Measurements from ENCODE around the gene GNAI3.

GNAI3 gene

DNA sequence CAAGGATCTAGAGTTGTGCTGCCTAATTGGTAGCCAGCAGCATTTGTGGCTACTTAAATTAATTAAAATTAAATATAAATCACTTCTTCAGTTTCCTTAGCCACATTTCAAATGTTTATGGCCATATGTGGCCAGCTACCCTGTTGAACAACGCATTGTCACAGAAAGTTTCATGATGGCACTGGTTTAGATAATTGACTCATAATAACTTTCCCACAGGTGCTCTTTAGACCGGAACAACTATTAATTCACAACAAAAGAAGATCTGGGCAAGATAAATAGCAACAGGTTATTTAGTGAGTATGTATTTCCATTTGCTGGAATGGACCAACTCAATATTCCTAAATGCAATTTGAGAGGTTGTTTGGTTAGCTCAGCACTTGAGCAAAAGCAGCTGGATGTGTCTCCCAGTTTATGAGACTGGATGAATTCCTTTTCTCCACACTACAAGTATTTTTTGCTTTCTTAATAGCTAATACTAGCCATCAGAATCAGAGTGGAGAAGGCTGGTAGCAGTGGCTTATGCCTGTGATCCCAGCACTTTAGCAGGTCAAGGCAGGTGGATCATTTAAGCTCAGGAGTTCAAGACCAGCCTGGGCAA, 35.2 kb upstream of the GNAI3 start:
- no peaks in the 10 kb centered on the region for H3K9me3 Mint-ChIP-seq
- ATAC-seq (replicated peaks) (peak in 1 of 2 donors; percentile 32), DNase-seq (no peak)
- H3K36me3 Mint-ChIP-seq = no peaks in the 10 kb centered on the region
- H3K27ac Mint-ChIP-seq = no peak overlapping the region
- H3K27me3 Mint-ChIP-seq = peaks cover 27 to 43% of the 10 kb centered on the region in 2 donors
- peaks cover 14 to 19% of the 10 kb centered on the region in 2 donors for H3K4me1 Mint-ChIP-seq
- H3K4me3 Mint-ChIP-seq = no peak overlapping the region

DNA sequence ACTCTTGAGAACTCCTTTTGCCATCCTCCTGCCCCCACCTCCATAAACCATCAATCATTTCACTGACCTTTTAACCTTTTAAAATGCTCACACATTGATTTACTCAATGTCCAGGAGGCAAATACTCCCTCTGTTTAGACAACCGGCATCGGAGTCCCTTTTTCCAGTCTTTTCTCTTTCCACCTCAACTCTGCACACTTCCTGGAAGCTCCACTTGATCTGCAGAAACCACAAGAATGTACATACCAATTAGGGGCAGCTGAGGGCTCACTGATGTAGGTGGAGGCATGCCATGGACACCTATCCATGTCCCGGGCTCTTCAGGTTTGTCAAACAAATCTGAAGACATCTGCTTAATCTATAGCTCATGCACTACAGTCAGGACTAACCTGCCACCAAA, 33.6 kb upstream of the GNAI3 start:
- DNase-seq = no peak
- no peaks in the 10 kb centered on the region for H3K36me3 Mint-ChIP-seq
- no peaks in the 10 kb centered on the region for H3K9me3 Mint-ChIP-seq
- no peak for ATAC-seq (replicated peaks)
- H3K27ac Mint-ChIP-seq = no peak overlapping the region
- peaks cover 20 to 33% of the 10 kb centered on the region in 2 donors for H3K27me3 Mint-ChIP-seq
- H3K4me1 Mint-ChIP-seq = peaks cover 4 to 7% of the 10 kb centered on the region in 2 donors
- no peak overlapping the region for H3K4me3 Mint-ChIP-seq

DNA sequence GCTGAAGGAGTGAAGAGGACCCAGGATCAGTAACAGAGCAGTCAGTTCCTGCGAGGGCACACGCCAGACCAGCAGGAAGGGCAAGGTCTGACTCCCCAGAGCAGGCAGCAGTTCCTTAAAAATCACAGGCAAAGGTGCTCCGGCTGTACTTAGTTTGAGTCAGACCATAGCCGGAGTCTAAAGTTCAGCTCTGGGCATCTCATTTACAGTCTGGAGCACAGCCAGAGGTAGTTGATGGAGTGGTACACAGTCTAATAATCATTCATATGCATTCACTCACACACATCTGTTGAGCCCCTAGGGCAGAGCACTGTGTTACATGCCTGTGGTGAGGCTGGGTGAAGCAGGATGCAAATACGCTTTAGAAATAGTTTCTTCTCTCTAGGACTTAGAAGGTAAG, 31.5 kb upstream of the GNAI3 start:
- Mint-ChIP-seq H3K27me3 (peaks cover 19 to 24% of the 10 kb centered on the region in 2 donors), H3K4me1 (no peaks in the 10 kb centered on the region), H3K36me3 (no peaks in the 10 kb centered on the region), H3K27ac (no peak overlapping the region), H3K4me3 (no peak overlapping the region), H3K9me3 (no peaks in the 10 kb centered on the region)
- DNase-seq = no peak
- no peak for ATAC-seq (replicated peaks)

DNA sequence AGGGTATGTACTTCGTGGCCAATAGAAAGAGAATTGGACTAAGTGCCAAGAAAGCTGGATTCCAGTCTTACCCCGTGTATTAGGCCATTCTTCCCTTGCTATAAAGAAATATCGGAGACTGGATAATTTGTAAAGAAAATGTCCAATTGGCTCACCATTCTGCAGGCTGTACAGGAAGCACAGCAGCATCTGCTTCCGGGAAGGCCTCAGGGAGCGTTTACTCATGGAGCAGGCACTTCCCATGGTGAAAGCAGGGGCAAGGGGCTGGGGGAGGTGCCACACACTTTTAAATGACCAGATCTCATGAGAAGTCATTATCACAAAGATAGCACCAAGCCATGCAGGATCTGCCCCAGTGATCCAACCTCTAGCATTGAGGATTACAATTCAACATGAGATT, 31.1 kb upstream of the GNAI3 start:
- Mint-ChIP-seq H3K9me3 (no peaks in the 10 kb centered on the region), H3K4me3 (no peak overlapping the region), H3K36me3 (no peaks in the 10 kb centered on the region), H3K27me3 (peaks cover 23 to 24% of the 10 kb centered on the region in 2 donors), H3K27ac (no peak overlapping the region), H3K4me1 (no peaks in the 10 kb centered on the region)
- ATAC-seq (replicated peaks) (no peak), DNase-seq (no peak)

DNA sequence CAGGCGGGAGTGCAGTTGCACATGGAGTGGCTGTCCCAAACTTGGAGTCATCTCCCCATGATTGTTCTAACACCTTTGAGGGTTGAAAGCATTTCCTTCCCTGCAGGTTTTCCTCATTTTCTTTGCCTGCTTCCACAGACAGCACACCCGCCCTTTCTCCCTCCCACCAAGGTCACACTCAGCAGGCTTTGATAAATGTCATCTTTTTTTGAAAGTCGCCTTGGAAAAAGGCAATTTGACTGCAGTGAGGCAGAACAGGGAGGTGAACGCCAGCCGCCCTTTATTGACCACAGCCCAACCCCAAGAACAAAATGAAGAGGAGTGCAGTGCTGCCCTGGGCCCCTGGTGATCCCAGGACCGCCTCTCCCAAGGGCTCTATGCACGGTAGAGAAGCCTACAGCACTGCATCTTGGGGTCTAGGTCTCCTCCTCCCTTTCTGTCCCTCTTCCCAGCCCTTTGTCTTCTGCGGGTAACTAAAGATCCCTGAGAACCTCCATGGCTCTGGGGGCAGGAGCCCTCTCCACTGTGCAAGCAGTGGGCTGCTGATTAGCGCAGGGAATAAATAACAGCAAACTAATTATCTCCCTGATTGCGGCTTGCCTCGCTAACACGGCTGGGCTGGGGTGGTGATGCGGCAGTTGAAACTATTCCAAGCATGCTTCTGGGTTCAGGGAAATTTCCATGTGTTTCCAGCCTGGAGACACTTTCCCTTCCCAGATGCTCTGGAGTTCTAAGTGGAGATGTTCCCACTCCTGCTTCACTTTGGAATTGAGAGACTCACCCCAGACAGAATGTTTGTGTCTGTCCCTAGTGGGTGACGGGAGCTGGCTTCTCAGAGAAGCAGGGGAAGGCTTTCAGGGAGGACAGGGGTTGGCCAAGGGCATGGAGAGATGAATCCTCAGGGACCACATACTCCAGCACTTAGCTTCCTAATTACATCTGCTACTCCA, 27.1 kb upstream of the GNAI3 start:
- no peaks in the 10 kb centered on the region for H3K36me3 Mint-ChIP-seq
- ATAC-seq (replicated peaks) = no peak
- H3K4me3 Mint-ChIP-seq = no peak overlapping the region
- DNase-seq = no peak
- no peak overlapping the region for H3K27ac Mint-ChIP-seq
- H3K27me3 Mint-ChIP-seq = peaks cover 22 to 28% of the 10 kb centered on the region in 2 donors
- H3K9me3 Mint-ChIP-seq = no peaks in the 10 kb centered on the region
- H3K4me1 Mint-ChIP-seq = no peaks in the 10 kb centered on the region

DNA sequence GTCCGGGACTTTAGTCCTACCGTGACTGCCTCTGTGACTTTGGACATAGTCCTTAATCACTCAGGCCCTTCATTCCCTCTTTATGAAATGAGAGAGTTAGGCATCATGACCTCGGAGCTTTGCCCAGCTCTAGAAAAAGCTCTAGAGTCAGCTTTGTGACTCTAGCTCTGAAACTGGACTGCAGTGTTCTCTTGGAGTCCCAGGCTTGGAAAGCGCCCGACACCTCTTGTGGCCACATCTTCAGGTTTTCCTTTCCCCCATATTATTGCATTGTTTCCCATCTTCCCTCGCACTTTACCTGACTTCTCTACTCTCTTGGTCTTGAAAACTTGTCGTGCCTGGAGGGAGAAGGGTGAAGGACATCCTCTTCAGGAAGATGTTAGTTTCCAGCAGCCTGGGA, 26.4 kb upstream of the GNAI3 start:
- H3K4me1 Mint-ChIP-seq = peaks cover under 1% of the 10 kb centered on the region in 2 donors
- no peaks in the 10 kb centered on the region for H3K36me3 Mint-ChIP-seq
- DNase-seq = no peak
- H3K4me3 Mint-ChIP-seq = no peak overlapping the region
- no peaks in the 10 kb centered on the region for H3K9me3 Mint-ChIP-seq
- H3K27ac Mint-ChIP-seq = no peak overlapping the region
- peaks cover 22 to 23% of the 10 kb centered on the region in 2 donors for H3K27me3 Mint-ChIP-seq
- ATAC-seq (replicated peaks) = no peak

DNA sequence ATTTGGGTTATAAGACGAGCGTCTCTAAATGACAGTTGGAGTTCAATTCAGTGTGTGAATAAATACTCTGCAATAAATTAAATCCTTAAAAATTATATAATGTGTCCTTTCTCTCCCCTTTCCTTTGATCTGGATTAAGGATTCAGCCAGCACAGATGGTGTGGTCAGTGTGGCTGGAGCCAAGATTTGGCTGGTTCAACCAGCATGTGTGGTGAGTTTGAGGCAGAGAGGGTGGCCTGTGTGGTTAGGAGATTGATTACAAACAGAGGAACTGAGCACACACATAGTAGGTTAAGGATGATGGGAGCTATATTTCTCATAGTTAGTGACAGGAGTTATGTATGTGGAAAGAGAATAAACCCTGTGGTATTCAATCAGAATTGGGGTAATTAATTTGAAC, 24.7 kb upstream of the GNAI3 start:
- Mint-ChIP-seq H3K4me3 (no peak overlapping the region), H3K27me3 (peaks cover 22 to 36% of the 10 kb centered on the region in 2 donors), H3K36me3 (no peaks in the 10 kb centered on the region), H3K9me3 (no peaks in the 10 kb centered on the region), H3K4me1 (peaks cover 9 to 13% of the 10 kb centered on the region in 2 donors), H3K27ac (no peak overlapping the region)
- ATAC-seq (replicated peaks) (no peak), DNase-seq (no peak)

DNA sequence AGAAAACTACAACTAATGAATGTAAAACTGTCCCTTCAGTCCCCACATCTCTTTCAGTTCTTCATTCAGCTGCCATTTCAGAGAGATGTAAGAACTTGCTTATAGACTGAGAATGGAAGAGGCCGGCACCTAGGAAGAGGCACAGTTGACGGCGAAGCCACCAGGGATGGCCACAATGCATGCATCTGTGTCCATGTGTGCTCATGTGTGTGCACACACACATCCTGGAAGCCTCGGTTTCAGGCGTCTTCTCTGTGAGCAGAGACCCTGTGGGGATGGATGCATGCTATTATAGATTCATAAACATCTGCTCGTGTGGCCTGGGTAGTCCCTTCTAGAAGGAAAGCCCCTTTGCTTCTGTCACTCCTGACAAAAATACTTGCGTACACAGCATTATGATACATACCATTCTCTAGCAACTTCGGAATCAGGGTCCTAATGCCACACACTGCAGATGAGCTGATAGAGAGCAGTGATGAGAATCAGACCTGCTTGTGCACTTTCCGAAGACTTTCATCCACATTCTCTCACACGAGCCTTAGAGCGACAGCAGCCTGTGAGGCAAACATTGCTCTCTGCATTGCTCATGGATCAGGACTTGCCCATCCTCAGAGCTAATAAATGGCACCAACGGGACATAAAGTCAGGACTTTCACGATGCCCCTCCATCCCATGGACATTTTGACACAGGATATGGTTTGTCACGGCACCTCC, 21.2 kb upstream of the GNAI3 start:
- Mint-ChIP-seq H3K4me3 (peak overlapping the region; percentile 40 to 46), H3K27ac (peak overlapping the region; percentile 48), H3K9me3 (no peaks in the 10 kb centered on the region), H3K4me1 (peaks cover 10 to 17% of the 10 kb centered on the region in 2 donors), H3K36me3 (no peaks in the 10 kb centered on the region), H3K27me3 (peaks cover 6 to 24% of the 10 kb centered on the region in 2 donors)
- ATAC-seq (replicated peaks) (peak; percentile 74 to 84), DNase-seq (no peak)

DNA sequence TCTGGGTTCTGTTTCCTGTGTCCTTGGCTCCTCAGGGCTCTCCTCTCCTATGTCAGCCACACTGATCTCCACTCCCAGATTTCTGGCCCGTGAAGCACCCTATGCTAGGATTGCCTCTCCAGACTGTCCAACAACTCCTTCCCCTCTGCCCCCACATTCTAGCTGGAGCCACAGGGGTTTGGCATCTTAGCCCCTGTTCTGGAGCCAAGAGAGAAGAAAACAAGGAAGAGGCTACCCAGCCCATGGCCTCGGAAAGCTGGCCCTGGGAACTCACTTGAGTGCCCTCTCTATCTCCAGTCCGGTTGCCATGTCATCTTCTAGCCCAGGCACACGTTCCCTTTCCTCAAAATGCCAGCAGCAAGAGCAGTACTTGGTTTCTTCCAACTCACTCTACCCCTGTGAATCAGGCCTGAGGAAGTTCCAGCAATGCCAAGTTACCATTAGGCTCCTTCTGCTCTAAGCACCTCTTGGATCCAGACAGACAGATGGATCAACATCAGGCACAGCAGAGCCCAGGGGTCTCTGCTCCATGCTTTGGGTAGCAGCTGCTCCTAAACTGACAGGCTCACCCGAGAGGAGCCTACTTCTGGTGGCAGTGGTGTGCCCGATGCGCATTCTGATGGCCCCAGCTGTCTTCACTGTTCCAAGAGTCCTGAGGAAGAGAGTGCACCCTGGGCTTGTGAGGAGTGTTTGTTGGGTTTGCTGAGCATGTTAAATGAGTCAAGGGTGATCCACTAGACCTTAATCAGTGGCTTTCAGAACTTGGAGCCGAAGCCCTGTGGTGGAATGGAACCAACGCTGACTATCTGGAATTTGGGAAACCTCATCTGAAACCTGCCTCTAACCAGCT, 20.3 kb upstream of the GNAI3 start:
- DNase-seq = no peak
- Mint-ChIP-seq H3K4me3 (no peak overlapping the region), H3K9me3 (no peaks in the 10 kb centered on the region), H3K4me1 (peaks cover 16 to 24% of the 10 kb centered on the region in 2 donors), H3K27me3 (peaks cover 1 to 16% of the 10 kb centered on the region in 2 donors), H3K27ac (peak overlapping the region; percentile 48), H3K36me3 (no peaks in the 10 kb centered on the region)
- ATAC-seq (replicated peaks) = no peak

DNA sequence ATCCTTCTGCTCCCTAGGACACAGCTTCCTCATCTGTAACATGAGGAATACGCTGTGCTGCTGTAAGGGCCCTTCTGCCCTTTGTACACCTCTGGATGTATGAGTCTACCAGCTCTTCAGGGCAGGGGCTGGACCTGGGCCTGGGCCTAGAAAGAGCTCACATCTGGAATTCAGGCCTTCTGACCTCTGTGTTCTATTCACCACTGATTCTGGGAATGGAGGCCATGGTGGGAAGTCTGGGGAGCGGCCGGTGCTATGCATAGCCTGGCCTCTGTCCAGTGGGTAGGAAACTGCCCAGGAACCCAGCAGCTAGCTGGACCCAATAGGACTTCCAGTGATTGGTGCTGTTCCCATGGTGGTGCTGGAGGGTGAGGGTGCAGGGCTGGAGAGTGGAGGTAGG, 19.7 kb upstream of the GNAI3 start:
- no peak overlapping the region for H3K4me3 Mint-ChIP-seq
- no peaks in the 10 kb centered on the region for H3K36me3 Mint-ChIP-seq
- no peaks in the 10 kb centered on the region for H3K9me3 Mint-ChIP-seq
- DNase-seq (no peak), ATAC-seq (replicated peaks) (no peak)
- peaks cover 18 to 24% of the 10 kb centered on the region in 2 donors for H3K4me1 Mint-ChIP-seq
- peaks cover 0 to 16% of the 10 kb centered on the region in 2 donors for H3K27me3 Mint-ChIP-seq
- peak overlapping the region; percentile 84 for H3K27ac Mint-ChIP-seq

DNA sequence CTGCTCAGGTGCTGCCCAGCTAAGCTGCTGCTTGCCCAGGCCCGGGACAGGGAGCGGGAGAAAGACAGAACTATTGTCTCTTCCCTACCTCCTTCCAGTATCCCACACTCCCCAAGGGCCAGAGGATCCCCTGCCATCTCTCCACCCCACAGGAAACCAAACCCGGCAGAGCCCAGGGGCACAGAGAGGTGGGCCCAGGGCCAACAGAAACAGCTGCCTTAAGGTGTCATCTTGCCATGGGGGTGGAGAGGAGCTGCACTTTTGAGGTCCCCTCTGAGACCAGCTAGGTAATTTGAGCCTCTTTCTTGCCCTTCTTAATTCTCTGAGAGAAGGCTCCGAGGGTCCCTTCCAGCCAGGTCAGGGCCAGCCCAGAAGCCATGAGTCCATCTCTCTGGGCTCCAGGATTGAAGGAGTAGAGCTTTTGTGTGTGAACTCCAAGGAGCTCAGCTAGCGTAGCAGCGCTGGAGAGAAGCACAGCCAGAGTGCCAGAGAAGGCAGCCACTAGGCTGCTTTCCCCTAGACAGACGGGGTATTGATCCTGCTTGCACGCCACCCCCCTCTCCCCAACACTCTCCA, 18.4 kb upstream of the GNAI3 start:
- H3K9me3 Mint-ChIP-seq = no peaks in the 10 kb centered on the region
- no peak overlapping the region for H3K4me3 Mint-ChIP-seq
- no peak for DNase-seq
- H3K36me3 Mint-ChIP-seq = no peaks in the 10 kb centered on the region
- no peak overlapping the region for H3K27ac Mint-ChIP-seq
- no peak for ATAC-seq (replicated peaks)
- peaks cover 0 to 16% of the 10 kb centered on the region in 2 donors for H3K27me3 Mint-ChIP-seq
- peaks cover 18 to 24% of the 10 kb centered on the region in 2 donors for H3K4me1 Mint-ChIP-seq

DNA sequence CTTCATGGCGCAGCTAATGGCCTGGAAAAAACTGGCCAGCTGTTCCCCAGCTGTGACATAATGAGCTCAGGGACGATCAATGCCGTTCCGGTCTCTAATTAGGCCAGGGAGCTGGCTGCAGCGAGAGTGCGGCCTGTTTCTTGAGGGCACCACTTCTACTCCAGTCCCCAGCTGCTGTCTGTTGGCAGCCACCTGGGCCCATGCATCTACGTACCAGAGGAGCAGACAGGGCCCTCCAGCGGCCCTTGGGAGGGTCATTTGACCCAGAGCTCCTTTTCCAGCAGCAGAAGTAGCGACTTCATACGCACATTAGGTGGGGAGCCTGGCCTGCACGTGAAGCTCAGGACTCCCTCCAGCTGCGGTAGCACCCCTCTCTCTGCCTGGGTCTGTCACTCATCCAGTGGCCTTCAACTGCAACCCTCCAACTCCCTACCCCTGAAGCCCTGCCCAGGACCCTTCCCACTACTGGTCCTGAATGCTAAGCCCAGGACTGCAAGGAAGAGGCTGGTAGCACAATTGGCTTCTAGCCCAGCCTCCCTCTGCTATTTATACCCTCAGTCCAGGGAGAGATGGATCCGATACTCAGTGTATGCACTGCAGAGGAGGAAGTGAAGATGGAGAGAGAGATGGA, 17.8 kb upstream of the GNAI3 start:
- no peak for ATAC-seq (replicated peaks)
- H3K4me1 Mint-ChIP-seq = peaks cover 18 to 24% of the 10 kb centered on the region in 2 donors
- H3K36me3 Mint-ChIP-seq = no peaks in the 10 kb centered on the region
- no peak for DNase-seq
- H3K9me3 Mint-ChIP-seq = no peaks in the 10 kb centered on the region
- peaks cover 0 to 16% of the 10 kb centered on the region in 2 donors for H3K27me3 Mint-ChIP-seq
- no peak overlapping the region for H3K4me3 Mint-ChIP-seq
- no peak overlapping the region for H3K27ac Mint-ChIP-seq

DNA sequence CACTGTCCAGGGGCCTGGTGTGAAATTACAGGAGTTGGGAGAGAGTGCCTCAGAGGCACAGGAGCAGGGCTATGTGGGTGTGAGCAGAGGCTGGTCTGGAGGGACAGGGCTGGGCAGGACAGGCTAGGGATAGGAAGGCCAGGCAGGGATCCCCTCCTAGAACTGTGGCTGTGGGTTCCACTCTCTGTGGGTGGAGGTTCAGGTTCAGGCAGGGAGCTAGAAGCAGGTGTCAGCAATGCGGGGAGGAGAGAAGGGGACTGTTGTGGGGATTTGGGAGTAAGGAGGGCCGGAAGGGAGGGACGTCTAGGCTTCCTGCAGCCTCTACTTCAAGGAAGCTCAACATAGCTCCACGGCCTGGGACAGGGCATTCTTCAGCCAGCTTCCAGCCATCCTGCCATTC, 17.0 kb upstream of the GNAI3 start:
- no peak for DNase-seq
- H3K4me1 Mint-ChIP-seq = peaks cover 18 to 24% of the 10 kb centered on the region in 2 donors
- H3K27me3 Mint-ChIP-seq = peaks cover 0 to 16% of the 10 kb centered on the region in 2 donors
- H3K4me3 Mint-ChIP-seq = no peak overlapping the region
- ATAC-seq (replicated peaks) = no peak
- H3K9me3 Mint-ChIP-seq = no peaks in the 10 kb centered on the region
- no peaks in the 10 kb centered on the region for H3K36me3 Mint-ChIP-seq
- no peak overlapping the region for H3K27ac Mint-ChIP-seq

Measured in stimulated activated naive B cell treated with anti-CD40 and anti-IgM and Interleukin-4, amounts not matched to agents 10 μg/mL and 1 μg/mL and 100 μg/mL, for 72 hours (primary cell).